Transverse colon (tissue), 4 donors: ENCODE results near the gene FBXL16. TPM values are rescaled to one million over a fixed set of nuclear protein-coding genes. Genes with fewer than 3 reads are reported as not detected.

Source experiments
- DNase-seq: peaks from one replicate; pipeline ENCODE4 v3.0.0-alpha.2; 2019
- H3K27ac ChIP-seq, 4 donors: fragments of 200-600 bp; sonication (generic); 2 replicates each; pipeline ENCODE4 v1.5.1; 2016 to 2018; ENCODE audit warnings: inconsistent platforms in 4 of 4
- H3K27me3 ChIP-seq: fragments of 200-600 bp; sonication (generic); 2 replicates; pipeline ENCODE4 v1.5.1; 2017; ENCODE audit warnings: inconsistent platforms
- H3K36me3 ChIP-seq, 4 donors: fragments of 200-600 bp; sonication (generic); 2 replicates each; pipeline ENCODE4 v1.5.1; 2017 to 2019; ENCODE audit warnings: inconsistent platforms in 4 of 4
- H3K4me1 ChIP-seq, 4 donors: fragments of 200-600 bp; sonication (generic); 2 replicates each; pipeline ENCODE4 v1.5.1; 2017 to 2020; ENCODE audit warnings: inconsistent platforms in 4 of 4
- H3K4me3 ChIP-seq, 4 donors: fragments of 200-600 bp; sonication (generic); 1 replicate in 1 of 4; 2 replicates in 3 of 4; pipeline versions ENCODE4 v1.5.1 to v1.6.1; 2017 to 2019; ENCODE audit warnings: inconsistent platforms in 4 of 4
- H3K9me3 ChIP-seq, 2 donors: fragments of 200-600 bp; sonication (generic); 2 replicates each; pipeline ENCODE4 v1.5.1; 2017 to 2019; ENCODE audit warnings: inconsistent platforms in 2 of 2
- EP300 ChIP-seq: sonication (generic); formaldehyde crosslinking; IDR thresholded peaks from one replicate; pipeline ENCODE4 v1.6.1; 2017; ENCODE audit warnings: antibody characterized with exemption, low read depth
- POLR2A ChIP-seq: fragments of 450-650 bp; IDR thresholded peaks from one replicate; pipeline ENCODE4 v1.6.1; 2016; ENCODE audit warnings: antibody characterized with exemption, mild to moderate bottlenecking, moderate library complexity
- POLR2AphosphoS5 ChIP-seq, 3 donors: sonication (generic); formaldehyde crosslinking; IDR thresholded peaks; one replicate each; pipeline ENCODE4 v1.6.1; 2016; ENCODE audit warnings: antibody characterized with exemption in 3 of 3
- WGBS, 2 donors: methylation state at CpG; one replicate each; pipeline ENCODE4 v1.1.5; 2018; ENCODE audit warnings: low coverage in 1 of 2; 5-methylcytosine and 5-hydroxymethylcytosine counted together
- in situ Hi-C, 4 donors: fragments of 200-750 bp; cut with MboI; loops; one replicate each; pipeline versions ENCODE4 v1.15.0 to v1.15.1; 2017; ENCODE audit warnings: low sequenced_read_pairs in 3 of 4, low pct_ligation_motif_present in 1 of 4, low pct_unique_long_range_greater_than_20kb in 1 of 4
- intact Hi-C: fragments of 100-400 bp; cut with DNase I; formaldehyde crosslinking; loops from one replicate; pipeline ENCODE4 v1.15.1; 2023; ENCODE audit warnings: low total_unique reads
- total RNA-seq, 4 donors: library from RNA; depleted of rRNA; stranded (reverse); fragments of >200 nt; gene quantifications; one replicate each; pipeline ENCODE4 v1.1.0, GENCODE V29; 2016
- TF ChIP-seq, protein P1 (sequence below), 5 experiments: fragments of 200-600 bp in 3 of 5; fragments of 450-650 bp in 2 of 5; sonication (generic) in 3 of 5; IDR thresholded peaks; 1 replicate in 2 of 5; 2 replicates in 3 of 5; pipeline ENCODE4 v1.5.1; 2016 to 2017; ENCODE audit warnings: antibody characterized with exemption in 5 of 5, inconsistent platforms in 3 of 5, mild to moderate bottlenecking in 2 of 5, moderate library complexity in 1 of 5

FBXL16 gene
- total RNA-seq, 4 donors from 2014 or later = 0.60 to 3.5 (median 1.6) TPM; not detected in 1

DNA sequence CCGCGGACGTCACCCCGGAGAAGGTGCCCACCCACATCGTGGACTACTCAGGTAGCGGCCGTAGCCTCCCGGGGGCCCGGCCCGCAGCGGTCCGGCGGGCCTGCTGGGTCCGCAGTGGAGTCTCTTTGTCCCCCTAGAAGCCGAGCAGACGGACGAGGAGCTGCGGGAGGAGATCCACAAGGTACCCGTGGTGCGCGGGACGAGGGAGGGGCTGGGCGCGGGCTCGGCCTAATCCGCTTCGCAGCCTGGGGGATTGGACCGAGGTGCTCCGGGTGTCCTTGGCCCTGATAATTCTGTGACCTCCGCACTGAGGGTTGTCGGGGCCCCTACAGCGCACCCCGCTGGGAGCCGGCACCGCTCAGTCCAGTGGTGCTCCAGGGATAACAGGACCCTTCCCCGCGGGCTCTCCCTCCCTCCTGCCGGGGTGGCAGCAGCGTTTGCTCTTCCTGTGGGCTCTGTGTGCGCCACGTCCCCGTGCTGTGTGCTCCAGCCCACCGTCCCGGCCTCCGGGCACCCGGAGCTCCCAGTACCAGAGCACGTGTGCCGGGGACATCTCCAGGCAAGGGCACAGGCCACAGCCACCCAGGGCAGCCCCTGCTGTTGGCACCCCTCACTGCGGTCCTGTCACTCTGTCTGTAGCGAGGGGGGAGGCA, 37.0 kb downstream of the FBXL16 start:
- H3K27me3 ChIP-seq = no peaks in the 10 kb centered on the region
- peaks cover 9 to 20% (median 15%) of the 10 kb centered on the region in 4 donors for H3K4me1 ChIP-seq
- H3K27ac ChIP-seq = peak overlapping the region; percentile 89 to 94 (median 90)
- H3K36me3 ChIP-seq = peaks cover 0 to 26% (median 5%) of the 10 kb centered on the region in 4 donors
- TF ChIP-seq POLR2AphosphoS5 (IDR thresholded peaks at IDR 0.05) (no peak), POLR2A (no peak), EP300 (no peak)
- TF ChIP-seq, protein P1, sequence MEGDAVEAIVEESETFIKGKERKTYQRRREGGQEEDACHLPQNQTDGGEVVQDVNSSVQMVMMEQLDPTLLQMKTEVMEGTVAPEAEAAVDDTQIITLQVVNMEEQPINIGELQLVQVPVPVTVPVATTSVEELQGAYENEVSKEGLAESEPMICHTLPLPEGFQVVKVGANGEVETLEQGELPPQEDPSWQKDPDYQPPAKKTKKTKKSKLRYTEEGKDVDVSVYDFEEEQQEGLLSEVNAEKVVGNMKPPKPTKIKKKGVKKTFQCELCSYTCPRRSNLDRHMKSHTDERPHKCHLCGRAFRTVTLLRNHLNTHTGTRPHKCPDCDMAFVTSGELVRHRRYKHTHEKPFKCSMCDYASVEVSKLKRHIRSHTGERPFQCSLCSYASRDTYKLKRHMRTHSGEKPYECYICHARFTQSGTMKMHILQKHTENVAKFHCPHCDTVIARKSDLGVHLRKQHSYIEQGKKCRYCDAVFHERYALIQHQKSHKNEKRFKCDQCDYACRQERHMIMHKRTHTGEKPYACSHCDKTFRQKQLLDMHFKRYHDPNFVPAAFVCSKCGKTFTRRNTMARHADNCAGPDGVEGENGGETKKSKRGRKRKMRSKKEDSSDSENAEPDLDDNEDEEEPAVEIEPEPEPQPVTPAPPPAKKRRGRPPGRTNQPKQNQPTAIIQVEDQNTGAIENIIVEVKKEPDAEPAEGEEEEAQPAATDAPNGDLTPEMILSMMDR (IDR thresholded peaks at IDR 0.05) = no peak
- H3K4me3 ChIP-seq = peak overlapping the region; percentile 80 to 99 (median 88)
- DNase-seq = no peak
- no peaks in the 10 kb centered on the region for H3K9me3 ChIP-seq
- in situ Hi-C loops (no loop called here), intact Hi-C loops (no loop called here)
- WGBS, 2 donors = 11% methylated on average over 24 of the region's 50 CpGs; no CpG with 5 or more reads in 1 of the 2 donors

DNA sequence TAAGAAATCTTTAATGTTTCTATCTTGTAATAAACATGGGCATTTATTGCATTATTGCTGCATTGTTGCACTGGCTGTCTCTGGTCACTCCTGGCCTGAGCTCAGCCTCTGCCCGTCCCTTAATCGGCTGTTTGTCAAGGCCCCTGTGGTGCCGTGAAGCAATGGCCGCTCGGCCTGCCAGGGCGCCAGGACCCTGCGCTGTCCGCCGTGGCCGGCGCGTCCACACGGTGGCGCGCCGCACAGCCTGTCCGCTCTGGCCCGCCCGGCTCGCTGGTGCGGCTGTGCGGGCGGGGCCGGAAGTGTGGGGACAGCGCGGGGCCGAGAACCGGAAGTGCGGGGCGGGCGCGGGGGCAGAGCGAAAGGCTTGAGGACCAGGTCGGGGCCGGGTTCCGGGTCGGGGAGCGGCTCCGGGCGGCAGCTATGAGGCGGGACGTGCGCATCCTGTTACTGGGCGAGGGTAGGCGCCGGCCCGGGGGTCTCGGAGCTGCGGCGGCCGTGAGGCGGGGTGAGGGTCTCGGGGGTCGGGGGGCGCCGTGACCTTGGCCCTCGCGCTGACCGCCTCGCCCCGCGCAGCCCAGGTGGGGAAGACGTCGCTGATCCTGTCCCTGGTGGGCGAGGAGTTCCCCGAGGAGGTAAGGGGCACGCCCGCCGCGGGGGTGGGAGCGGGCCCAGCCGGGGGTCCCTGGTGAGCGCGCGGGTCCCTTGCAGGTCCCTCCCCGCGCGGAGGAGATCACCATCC, 37.7 kb downstream of the FBXL16 start, which contains the start of gene RHOT2:
TSS of gene RHOT2 (plus strand) at position 353 of the 739 bp plus-strand sequence. CDS start at position 421, 68 bp downstream.
- TF ChIP-seq, protein P1 (IDR thresholded peaks at IDR 0.05) = peak; percentile 57 to 94 (median 71)
- TF ChIP-seq EP300 (no peak), POLR2A (peak; percentile 81), POLR2AphosphoS5 (IDR thresholded peaks at IDR 0.05) (peak; percentile 71 to 89 (median 82))
- peak within 1 kb of the TSS; percentile 80 to 99 (median 88) for H3K4me3 ChIP-seq
- in situ Hi-C loops (no loop called here), intact Hi-C loops (no loop called here)
- 1% methylated on average over 16 of the region's 78 CpGs; no CpG with 5 or more reads in 1 of the 2 donors for WGBS, 2 donors
- H3K4me1 ChIP-seq = peaks cover 9 to 20% (median 15%) of the 10 kb centered on the region in 4 donors
- no peaks in the 10 kb centered on the region for H3K9me3 ChIP-seq
- H3K36me3 ChIP-seq = peaks cover 0 to 26% (median 5%) of the 10 kb centered on the region in 4 donors
- no peaks in the 10 kb centered on the region for H3K27me3 ChIP-seq
- peak within 1 kb of the TSS; percentile 89 to 94 (median 90) for H3K27ac ChIP-seq
- peak; percentile 96 for DNase-seq

DNA sequence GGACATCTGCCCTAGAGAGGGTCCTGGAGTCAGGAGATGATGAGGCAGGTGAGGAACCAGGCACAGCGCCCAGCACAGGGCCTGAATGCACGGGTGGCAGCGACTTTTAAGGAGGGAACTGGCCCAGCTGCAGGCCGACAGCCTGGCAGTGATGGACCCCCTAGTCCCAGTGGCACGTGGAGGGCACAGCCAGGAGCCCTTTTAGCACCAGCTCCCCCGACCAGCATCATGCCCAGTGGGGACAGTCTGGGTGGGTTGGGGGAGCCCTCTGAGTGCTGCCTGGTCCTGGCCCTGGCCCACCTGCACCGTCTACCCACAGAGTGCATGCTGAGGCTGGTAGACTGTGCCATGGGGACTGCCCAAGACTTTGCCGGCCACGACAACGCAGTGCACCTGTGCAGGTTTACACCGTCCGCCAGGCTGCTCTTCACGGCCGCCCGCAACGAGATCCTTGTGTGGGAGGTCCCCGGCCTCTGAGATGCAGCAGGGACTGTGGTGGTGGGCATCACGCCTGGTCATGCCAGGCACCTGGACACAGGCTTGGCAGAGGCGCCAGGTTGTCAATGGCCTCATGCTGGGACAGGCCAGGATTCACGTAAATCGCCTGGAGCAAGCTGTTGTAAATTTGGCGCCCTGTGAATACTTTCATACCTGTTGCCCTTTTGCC, 38.4 kb downstream of the FBXL16 start:
- 74% methylated on average over 20 of the region's 22 CpGs; no CpG with 5 or more reads in 1 of the 2 donors for WGBS, 2 donors
- intact Hi-C loops (no loop called here), in situ Hi-C loops (no loop called here)
- H3K4me1 ChIP-seq = peaks cover 9 to 20% (median 15%) of the 10 kb centered on the region in 4 donors
- H3K4me3 ChIP-seq = no peak overlapping the region
- H3K9me3 ChIP-seq = no peaks in the 10 kb centered on the region
- peak overlapping the region; percentile 89 to 94 (median 90) for H3K27ac ChIP-seq
- TF ChIP-seq POLR2AphosphoS5 (IDR thresholded peaks at IDR 0.05) (no peak), EP300 (no peak), POLR2A (no peak)
- TF ChIP-seq, protein P1 (IDR thresholded peaks at IDR 0.05) = no peak
- H3K27me3 ChIP-seq = no peaks in the 10 kb centered on the region
- DNase-seq = no peak
- peaks cover 0 to 22% (median 5%) of the 10 kb centered on the region in 4 donors for H3K36me3 ChIP-seq

DNA sequence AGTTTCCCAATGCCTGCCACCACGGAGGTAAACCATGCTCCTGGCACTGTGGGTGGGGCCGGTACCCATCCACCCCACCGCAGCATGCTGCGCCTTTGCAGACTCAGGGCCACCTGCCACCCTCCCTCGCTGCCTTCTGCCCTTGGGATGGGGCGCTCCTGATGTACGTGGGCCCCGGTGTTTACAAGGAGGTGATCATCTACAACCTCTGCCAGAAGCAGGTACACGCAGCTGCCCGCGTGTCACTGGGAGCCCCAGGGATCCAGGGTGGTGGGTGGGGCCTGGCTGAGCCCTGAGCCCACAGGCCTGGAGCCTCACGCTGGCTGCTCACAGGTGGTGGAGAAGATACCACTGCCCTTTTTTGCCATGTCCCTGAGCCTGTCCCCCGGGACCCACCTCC, 39.0 kb downstream of the FBXL16 start:
- Histone ChIP-seq H3K36me3 (peaks cover 0 to 17% (median 5%) of the 10 kb centered on the region in 4 donors), H3K27me3 (no peaks in the 10 kb centered on the region), H3K4me1 (peaks cover 9 to 20% (median 15%) of the 10 kb centered on the region in 4 donors), H3K4me3 (no peak overlapping the region), H3K9me3 (no peaks in the 10 kb centered on the region), H3K27ac (no peak overlapping the region)
- in situ Hi-C loops = no loop called here
- TF ChIP-seq, protein P1 (IDR thresholded peaks at IDR 0.05) = no peak
- TF ChIP-seq POLR2A (no peak), POLR2AphosphoS5 (IDR thresholded peaks at IDR 0.05) (no peak)
- 74% methylated on average over 10 of the region's 13 CpGs; no CpG with 5 or more reads in 1 of the 2 donors for WGBS, 2 donors
- DNase-seq = no peak
- intact Hi-C loops = no loop called here
